ENCODE data around the gene LRSAM1. TPM values are rescaled to one million over a fixed set of nuclear protein-coding genes. Genes with fewer than 3 reads are reported as not detected.
A peak's percentile ranks its signal among the peaks of the same experiment; 100 is the strongest.

Gene LRSAM1
- total RNA-seq, 1 donor from 2014 or later, result 23.7 TPM

DNA sequence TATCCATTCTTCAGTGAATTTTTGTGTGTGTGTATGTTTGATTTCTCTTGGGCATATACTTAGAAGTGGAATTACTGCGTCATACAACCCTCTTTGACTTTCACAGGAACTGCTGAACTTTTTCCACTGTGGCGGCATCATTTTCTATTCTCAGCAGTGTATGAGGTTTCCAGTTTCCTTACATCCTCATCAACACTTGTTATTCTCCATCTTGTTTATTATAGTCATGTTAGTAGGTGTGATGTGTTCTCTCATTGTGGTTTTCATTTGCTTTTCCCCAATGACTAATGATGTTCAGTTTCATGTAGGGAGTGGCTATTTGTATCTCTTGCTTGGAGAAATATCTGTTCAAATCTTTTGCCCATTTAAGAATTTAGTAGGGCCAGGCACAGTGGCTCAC is 24.6 kb upstream of the LRSAM1 start:
- no peak for DNase-seq

GRCh38 chr9:127428348-127428747 is 23.0 kb upstream of the LRSAM1 start:
- no peak for DNase-seq

- DNase-seq, result no peak
Observed at GRCh38 chr9:127430415-127430814, 20.9 kb upstream of the LRSAM1 start.

- no peak for DNase-seq
Observed at GRCh38 chr9:127437497-127438264, 13.6 kb upstream of the LRSAM1 start.

- DNase-seq, result no peak
Observed at GRCh38 chr9:127438394-127438793, 12.9 kb upstream of the LRSAM1 start.

DNA sequence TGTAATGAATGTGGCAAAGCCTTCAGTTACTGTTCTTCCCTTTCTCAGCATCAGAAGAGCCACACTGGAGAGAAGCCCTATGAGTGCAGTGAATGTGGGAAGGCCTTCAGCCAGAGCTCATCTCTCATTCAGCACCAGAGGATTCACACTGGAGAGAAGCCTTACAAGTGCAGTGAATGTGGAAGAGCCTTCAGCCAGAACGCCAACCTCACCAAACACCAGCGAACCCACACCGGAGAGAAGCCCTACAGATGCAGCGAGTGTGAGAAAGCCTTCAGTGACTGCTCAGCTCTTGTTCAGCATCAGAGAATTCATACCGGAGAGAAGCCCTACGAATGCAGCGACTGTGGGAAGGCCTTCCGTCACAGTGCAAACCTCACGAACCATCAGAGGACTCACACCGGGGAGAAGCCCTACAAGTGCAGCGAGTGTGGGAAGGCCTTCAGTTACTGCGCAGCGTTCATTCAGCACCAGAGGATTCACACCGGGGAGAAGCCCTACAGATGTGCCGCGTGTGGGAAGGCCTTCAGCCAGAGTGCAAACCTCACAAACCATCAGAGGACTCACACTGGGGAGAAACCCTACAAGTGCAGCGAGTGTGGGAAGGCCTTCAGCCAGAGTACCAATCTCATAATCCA is 6.9 kb upstream of the LRSAM1 start:
- no peak for DNase-seq

GRCh38 chr9:127444921-127445850 is 6.1 kb upstream of the LRSAM1 start:
- no peak for DNase-seq

DNA sequence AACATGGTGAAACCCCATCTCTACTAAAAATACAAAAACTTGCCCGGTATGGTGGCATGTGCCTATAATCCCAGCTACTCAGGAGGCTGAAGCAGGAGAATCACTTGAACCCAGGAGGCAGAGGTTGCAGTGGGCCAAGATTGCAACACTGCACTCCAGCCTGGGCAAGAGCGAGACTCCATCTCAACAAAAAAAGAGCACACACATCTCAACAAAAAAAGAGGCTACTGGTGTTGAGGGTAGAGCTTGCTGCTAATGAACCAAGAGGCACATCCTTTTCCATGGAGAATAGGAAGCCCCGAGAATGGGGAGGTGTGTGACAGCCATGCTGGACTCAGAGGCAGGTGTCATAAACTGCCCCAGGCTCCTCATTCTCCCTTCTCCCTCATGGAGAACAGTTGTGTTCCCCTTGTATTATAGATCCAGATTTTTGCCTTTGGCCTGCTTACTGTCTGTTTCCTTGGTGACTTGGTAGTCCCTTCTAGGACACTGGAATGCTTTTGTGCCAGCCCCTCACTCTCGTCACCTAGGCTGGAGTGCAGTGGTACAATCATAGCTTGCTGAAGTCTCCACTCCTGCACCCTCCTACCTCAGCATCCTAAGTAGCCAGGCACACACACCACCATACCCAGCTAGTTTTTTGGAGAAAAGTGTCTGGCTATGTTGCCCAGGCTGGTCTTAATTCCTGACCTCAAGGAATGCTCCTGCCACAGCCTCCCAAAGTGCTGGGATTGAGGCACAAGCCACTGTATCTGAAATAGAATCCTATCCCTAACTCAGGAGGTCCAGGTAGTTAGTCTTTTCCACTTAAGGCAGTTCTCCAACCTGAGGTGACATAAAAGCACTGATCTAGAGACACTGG is 5.2 kb upstream of the LRSAM1 start:
- no peak for DNase-seq

- no peak for DNase-seq
Observed at GRCh38 chr9:127446713-127447415, 4.4 kb upstream of the LRSAM1 start.

DNA sequence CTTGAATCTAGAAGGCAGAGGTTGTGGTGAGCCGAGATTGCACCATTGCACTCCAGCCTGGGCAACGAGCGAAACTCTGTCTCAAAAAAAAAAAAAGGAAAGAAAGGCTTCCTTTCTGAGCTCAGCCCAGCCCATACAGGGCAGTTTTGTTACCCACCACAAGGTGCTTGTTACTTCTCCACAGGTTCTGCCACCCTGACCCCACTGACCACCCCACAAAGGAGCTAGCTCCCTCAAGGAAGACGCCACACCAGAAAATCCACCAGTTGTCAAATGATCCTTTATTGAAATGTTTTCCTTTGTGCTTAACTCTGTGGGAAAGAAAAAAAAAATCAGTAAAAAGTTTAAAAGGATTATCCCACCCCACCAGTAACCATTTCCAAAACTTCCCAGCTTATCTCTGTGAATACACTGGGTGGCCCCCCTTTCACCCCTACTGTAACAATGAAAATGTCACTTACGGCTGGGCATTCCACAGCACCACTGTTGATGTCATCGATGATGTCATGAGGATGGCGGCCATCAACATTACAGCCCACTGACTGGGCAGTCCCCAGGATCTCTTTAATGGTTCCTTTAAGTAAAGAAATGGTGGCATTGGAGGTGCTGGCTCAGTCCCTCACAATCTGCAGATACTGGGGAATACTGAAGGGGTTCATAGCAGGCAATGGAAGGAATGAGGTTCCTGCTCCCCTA is 3.7 kb upstream of the LRSAM1 start:
- DNase-seq, result no peak

GRCh38 chr9:127448112-127448805 is 3.1 kb upstream of the LRSAM1 start:
- no peak for DNase-seq

DNA sequence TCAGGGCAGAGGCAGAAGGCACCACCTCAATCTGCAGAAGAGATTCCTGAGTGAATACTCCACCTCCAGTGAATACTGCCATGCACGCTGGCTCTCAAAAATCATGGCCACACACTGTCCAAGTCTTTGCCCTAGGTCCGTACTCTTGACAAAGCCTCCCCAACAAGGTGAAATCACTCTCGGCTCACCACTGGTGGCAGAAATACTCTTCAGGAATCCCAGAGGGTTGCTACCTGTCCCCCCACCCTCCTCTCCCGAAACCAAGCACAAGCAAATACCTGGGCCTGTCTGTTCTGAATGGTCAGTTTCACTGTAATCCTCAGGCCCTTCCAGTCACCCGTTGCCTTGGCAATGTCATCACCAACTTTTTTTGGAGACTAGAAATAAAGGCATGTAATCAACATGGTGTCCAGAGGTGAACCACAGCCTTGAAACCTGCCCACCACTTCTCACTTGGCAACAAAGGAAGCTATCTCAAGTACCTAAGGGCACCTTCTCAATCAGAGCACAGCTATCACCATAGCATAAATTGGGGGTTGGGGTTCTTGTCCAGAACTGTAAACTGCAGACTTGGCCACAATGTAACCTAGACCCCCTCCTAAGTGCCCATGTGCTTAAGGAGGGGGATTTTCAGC is 1.9 kb upstream of the LRSAM1 start:
- DNase-seq, result no peak

GRCh38 chr9:127450243-127450760 is 1.0 kb upstream of the LRSAM1 start:
- DNase-seq, result no peak

DNA sequence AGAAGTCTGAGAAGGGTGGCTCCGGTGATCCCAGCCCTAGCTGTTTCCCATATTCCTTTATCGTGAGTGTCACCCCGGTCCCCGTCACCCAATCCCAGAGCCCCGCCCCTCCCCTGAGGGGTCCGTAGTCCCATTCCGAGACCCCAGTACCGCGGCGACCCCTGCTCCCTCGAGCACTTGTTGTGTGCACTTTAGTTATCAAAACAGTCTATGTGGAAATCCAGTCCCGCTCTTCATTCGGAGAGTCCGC is 223 bp downstream of the LRSAM1 start:
- DNase-seq, result no peak

DNA sequence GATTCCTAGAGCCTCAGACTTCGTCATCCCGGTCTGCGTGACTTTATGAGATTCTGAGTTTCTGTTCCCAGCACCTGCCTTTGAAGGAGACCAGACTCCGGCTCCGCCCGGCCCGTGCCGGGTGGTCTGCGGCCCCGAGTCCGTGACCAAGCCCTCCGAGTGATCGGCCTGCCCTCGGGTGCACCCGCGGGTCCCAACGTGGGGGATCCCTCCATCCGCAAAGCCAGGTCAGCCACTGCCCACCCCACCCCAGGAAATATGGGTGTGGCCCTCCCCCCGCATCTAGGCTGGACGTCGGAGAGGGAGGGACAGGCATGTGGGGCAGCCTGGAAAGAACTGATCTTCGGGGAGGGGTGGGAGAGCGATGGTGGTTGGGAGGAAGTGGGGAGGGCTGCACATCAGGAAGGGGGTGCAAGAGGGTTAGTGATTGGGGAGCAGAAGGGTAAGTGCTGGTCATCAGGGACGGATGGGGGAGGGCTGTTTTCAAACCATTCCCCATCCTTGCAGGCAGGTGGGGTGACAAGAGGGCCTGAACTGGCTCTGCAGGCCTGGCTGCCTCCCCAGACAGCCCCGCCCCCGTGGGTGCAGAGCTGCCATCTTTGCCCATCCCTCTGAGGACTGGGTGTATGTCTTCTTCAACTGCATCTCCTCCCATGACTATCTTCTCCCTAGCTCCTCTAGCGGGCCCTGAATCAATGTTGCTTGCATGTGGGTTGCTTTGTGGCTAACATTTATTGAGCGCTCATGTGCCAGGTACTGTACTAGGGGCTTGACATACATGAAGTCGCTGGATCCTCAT is 747 bp downstream of the LRSAM1 start:
- peak; percentile 44 for DNase-seq

DNA sequence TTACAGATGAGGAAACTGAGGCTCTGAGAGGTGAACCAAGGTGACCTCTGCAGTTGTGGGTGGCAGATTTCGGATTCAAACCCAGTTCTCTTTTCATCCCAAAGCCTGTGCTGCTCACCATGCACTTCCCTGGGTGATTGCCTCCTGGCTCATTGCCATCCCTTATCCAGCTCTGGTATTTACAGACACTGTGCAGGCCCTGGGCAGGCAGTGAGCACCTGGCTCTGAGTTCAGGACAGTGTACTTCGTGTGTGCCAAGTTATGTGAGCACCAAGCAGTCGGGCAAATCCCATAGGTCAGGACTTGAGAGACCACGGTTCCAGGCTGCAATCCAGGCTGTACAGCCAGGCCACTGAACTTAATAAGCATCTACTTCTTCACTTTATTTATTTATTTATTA is 1.4 kb downstream of the LRSAM1 start:
- DNase-seq, result no peak

DNA sequence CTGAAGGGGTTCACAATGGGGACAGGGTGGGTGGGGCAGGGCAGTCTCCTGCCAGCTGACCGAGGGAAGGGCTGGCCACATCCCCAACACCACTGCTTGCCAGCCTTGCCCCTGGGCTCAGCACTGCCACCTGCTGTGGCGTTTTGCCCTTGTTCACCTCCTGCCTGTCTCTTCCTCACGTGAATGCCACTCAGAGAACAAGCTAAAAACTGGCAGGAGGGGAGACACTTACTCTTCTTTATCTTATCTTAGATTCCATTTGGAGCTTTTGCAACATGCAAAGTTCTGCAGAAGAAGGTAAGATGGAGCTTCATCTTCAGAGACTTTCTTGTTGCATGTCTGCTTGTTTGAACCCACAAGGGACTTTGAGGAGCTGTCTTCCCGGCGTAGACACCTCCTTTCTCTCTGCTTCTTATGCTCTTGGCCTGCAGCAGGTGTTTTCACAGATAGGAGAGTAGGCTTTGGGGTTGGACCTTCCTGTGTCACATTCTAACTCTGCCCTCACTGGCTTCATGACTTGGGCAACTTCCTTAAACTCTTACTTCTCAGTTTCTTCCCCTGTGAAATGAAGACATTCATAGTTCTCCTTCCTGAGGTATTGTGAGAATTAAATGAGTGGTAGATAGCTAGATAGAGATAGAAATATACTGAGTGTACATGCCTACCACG is 4.1 kb downstream of the LRSAM1 start:
- DNase-seq, result no peak

DNA sequence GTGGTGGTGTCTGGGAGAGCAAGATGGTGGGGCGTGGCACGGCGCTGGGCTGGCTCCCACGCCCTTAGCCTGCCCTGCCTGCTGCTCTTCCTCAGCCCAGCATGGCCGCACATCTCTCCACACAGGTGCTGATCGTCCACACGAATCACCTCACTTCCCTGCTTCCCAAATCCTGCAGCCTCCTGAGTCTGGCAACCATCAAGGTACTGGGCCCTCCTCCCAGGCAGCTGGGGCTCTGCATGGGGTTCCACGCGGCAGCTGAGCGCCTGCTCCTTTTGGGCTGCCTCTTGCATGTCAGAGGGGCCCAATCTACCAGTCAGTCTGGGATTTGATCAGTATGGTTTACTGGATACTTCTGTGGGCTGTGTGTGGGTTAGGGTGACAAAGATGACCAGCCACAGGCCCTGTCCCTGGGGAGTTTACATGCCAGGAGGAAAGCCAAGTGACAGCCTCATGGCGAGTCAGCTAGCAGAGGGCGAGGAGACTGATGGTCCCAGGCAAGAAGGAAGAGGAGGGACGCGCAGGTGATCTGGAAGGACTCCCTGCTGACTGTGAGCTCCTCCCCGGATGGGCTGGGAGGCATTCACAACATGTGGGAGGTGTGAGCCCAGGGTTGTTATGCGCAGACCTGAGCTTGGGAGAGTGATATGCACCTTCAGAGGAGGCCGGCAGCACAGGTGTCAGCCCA is 6.0 kb downstream of the LRSAM1 start:
- no peak for DNase-seq

Measured in occipital lobe (tissue), 2 donors.